Measurements from ENCODE around the gene CARS1. TPM values are rescaled to one million over a fixed set of nuclear protein-coding genes. Genes with fewer than 3 reads are reported as not detected.

CARS1 gene
- total and polyA plus RNA-seq, 10 of the 15 experiments (the other 5 are each of a cell fraction or from before 2014, with no cell fraction given): 7.8 to 60.6 (median 45.7) TPM

DNA sequence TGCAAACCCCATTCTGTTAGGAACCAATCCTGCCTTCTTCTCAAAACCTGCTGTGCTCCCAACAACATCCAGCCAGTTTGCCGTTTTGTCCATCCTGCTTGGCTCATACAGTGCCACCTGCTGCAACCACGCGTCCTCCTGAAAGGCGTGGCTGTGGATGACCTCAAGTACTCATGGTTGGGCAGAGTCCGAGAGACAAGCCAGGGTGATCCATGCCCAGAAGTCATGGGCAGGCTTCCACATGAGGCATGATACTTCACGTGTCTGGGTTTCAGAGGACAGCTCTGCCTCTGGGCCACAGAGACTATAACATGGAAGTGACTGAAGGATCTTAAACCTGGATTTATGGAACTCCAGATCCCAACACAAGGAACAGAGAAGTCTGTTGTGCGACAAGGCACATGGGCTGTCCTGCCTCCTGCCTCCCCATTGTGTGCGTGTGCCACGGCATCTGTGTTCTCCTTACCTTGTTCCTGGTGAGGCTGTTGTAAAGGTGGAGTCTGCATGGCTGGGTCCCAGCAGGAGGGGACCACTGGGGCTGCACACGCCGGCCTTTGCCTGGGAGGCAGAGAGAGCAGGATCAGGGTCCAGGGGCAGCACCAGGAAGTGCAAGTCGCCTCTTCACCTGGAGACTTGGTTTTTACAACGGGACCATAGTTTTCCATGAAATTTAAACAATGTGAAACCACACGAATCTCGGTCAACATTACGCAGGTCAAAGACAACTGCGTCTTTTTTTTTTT lies 15.4 kb downstream of the CARS1 start:
- H3K79me2 ChIP-seq (ENCODE audit: control insufficient read depth, insufficient read depth, low read length): peaks cover 5% of the 10 kb centered on the region
- ChIA-PET RAD21 (ENCODE audit: unreplicated experiment) (interaction anchor here (1.5 kb wide), 1 partner anchor 50 kb away, joined by 4 read pairs; no protein-coding TSS in a partner anchor), CTCF (no interaction called here), SMC1A (ENCODE audit: uncharacterized antibody, unreplicated experiment) (interaction anchor here (2.2 kb wide), 1 partner anchor 8 kb away, joined by 8 read pairs; no protein-coding TSS in a partner anchor), POLR2A (no interaction called here)
- no peaks in the 10 kb centered on the region for H3K9me3 ChIP-seq (replicated peaks; ENCODE audit: control insufficient read depth, insufficient read depth, low read length)
- no peak for ATAC-seq
- no peak for FAIRE-seq
- H3K9ac ChIP-seq (ENCODE audit: control insufficient read depth, insufficient read depth, low read length): no peak overlapping the region
- no peak overlapping the region for H3K27ac ChIP-seq (ENCODE audit: control insufficient read depth, insufficient read depth)
- no peaks in the 10 kb centered on the region for H4K20me1 ChIP-seq (ENCODE audit: control insufficient read depth, insufficient read depth)
- no peak for TF ChIP-seq SREBF2 (IDR thresholded peaks at IDR 0.05; ENCODE audit: low read length)
- TF ChIP-seq, protein P1, sequence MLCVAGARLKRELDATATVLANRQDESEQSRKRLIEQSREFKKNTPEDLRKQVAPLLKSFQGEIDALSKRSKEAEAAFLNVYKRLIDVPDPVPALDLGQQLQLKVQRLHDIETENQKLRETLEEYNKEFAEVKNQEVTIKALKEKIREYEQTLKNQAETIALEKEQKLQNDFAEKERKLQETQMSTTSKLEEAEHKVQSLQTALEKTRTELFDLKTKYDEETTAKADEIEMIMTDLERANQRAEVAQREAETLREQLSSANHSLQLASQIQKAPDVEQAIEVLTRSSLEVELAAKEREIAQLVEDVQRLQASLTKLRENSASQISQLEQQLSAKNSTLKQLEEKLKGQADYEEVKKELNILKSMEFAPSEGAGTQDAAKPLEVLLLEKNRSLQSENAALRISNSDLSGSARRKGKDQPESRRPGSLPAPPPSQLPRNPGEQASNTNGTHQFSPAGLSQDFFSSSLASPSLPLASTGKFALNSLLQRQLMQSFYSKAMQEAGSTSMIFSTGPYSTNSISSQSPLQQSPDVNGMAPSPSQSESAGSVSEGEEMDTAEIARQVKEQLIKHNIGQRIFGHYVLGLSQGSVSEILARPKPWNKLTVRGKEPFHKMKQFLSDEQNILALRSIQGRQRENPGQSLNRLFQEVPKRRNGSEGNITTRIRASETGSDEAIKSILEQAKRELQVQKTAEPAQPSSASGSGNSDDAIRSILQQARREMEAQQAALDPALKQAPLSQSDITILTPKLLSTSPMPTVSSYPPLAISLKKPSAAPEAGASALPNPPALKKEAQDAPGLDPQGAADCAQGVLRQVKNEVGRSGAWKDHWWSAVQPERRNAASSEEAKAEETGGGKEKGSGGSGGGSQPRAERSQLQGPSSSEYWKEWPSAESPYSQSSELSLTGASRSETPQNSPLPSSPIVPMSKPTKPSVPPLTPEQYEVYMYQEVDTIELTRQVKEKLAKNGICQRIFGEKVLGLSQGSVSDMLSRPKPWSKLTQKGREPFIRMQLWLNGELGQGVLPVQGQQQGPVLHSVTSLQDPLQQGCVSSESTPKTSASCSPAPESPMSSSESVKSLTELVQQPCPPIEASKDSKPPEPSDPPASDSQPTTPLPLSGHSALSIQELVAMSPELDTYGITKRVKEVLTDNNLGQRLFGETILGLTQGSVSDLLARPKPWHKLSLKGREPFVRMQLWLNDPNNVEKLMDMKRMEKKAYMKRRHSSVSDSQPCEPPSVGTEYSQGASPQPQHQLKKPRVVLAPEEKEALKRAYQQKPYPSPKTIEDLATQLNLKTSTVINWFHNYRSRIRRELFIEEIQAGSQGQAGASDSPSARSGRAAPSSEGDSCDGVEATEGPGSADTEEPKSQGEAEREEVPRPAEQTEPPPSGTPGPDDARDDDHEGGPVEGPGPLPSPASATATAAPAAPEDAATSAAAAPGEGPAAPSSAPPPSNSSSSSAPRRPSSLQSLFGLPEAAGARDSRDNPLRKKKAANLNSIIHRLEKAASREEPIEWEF (IDR thresholded peaks at IDR 0.05; ENCODE audit: insufficient replicate concordance, low read depth, low read length): no peak
- no peak for TF ChIP-seq SREBF1 (IDR thresholded peaks at IDR 0.05; ENCODE audit: low read length)
- TF ChIP-seq, protein P2, sequence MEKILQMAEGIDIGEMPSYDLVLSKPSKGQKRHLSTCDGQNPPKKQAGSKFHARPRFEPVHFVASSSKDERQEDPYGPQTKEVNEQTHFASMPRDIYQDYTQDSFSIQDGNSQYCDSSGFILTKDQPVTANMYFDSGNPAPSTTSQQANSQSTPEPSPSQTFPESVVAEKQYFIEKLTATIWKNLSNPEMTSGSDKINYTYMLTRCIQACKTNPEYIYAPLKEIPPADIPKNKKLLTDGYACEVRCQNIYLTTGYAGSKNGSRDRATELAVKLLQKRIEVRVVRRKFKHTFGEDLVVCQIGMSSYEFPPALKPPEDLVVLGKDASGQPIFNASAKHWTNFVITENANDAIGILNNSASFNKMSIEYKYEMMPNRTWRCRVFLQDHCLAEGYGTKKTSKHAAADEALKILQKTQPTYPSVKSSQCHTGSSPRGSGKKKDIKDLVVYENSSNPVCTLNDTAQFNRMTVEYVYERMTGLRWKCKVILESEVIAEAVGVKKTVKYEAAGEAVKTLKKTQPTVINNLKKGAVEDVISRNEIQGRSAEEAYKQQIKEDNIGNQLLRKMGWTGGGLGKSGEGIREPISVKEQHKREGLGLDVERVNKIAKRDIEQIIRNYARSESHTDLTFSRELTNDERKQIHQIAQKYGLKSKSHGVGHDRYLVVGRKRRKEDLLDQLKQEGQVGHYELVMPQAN (conservative IDR thresholded peaks at IDR 0.05): no peak
- TF ChIP-seq ZNF687 (IDR thresholded peaks at IDR 0.05): no peak
- TF ChIP-seq SMC3 (IDR thresholded peaks at IDR 0.05; ENCODE audit: borderline replicate concordance, low read length): no peak
- H3K4me3 ChIP-seq: no peak overlapping the region
- H3K27me3 ChIP-seq (replicated peaks in 1 of 2; ENCODE audit: control insufficient read depth in 2 of 2, insufficient read depth in 2 of 2, low read length in 1 of 2): no peaks in the 10 kb centered on the region
- peaks cover 29 to 41% of the 10 kb centered on the region in 2 experiments; a peak in 3 of 4 replicates for H3K36me3 ChIP-seq (ENCODE audit: control insufficient read depth in 2 of 2, insufficient read depth in 2 of 2, low read length in 1 of 2)
- no peak overlapping the region for H3K4me2 ChIP-seq (ENCODE audit: control insufficient read depth, insufficient read depth)
- no peak overlapping the region for H2AFZ ChIP-seq (ENCODE audit: control insufficient read depth, low read depth, low read length)
- no peak for DNase-seq (ENCODE audit: low read depth, low spot score)
- peaks cover 10% of the 10 kb centered on the region for H3K4me1 ChIP-seq (ENCODE audit: control insufficient read depth, insufficient read depth, low read length)
- BruUV-seq (replicated peaks): no TSS peak
- 90% methylated on average over 17 of the region's 17 CpGs for WGBS (ENCODE audit: insufficient coverage, insufficient replicate concordance, low lambda C conversion rate, missing lambda C conversion rate)
- in situ Hi-C loops (cut with MboI) (loop anchor here (5.0 kb wide), 1 partner anchor 50 kb away; no protein-coding TSS in a partner anchor), intact Hi-C loops (cut with micrococcal nuclease; ENCODE audit: unreplicated experiment) (no loop called here)

Measured in GM12878 (cell line).